ENCODE measurements around the gene SGTA. TPM values are rescaled to one million over a fixed set of nuclear protein-coding genes. Genes with fewer than 3 reads are reported as not detected.

SGTA gene
- total and polyA plus RNA-seq, 9 of the 15 experiments (the other 6 are each of a cell fraction or from before 2014, with no cell fraction given): 1.4 to 110 (median 49.9) TPM

GRCh38 chr19:2711875-2712205 lies 71.2 kb downstream of the SGTA start:
- WGBS (ENCODE audit: insufficient coverage, low coverage, missing lambda C conversion rate): 4% methylated on average over 5 of the region's 5 CpGs
- Histone ChIP-seq H3K9me3 (replicated peaks; ENCODE audit: control insufficient read depth, insufficient read depth, low read depth, low read length) (0 out of 2 replicates have a peak, but pooled peaks cover 4% of the 10 kb centered on the region), H3K9ac (ENCODE audit: insufficient read depth in 1 of 2, low read depth in 2 of 2, low read length in 2 of 2) (no peak overlapping the region), H3K4me3 (no peak overlapping the region), H4K20me1 (replicated peaks; ENCODE audit: control insufficient read depth, insufficient read depth, low read length) (no peaks in the 10 kb centered on the region), H3K9me1 (ENCODE audit: control insufficient read depth, insufficient read depth, low read length) (no peaks in the 10 kb centered on the region), H3K4me1 (replicated peaks in 1 of 2; ENCODE audit: control insufficient read depth in 2 of 2, insufficient read depth in 2 of 2, low read length in 2 of 2) (no peaks in the 10 kb centered on the region; a peak in 2 of 5 replicates), H3K4me2 (ENCODE audit: insufficient read depth, low read length) (no peak overlapping the region), H2AFZ (ENCODE audit: low read depth, low read length) (no peak overlapping the region; the same call in 1 of the 2 replicates), H3K27me3 (ENCODE audit: control insufficient read depth in 2 of 2, insufficient read depth in 2 of 2, low read length in 2 of 2) (peaks cover 4 to 15% of the 10 kb centered on the region in 2 experiments; a peak in 3 of 5 replicates), H3K79me2 (ENCODE audit: control insufficient read depth, insufficient read depth, low read length) (no peaks in the 10 kb centered on the region), H3K27ac (ENCODE audit: extremely low read depth, low read depth, low read length) (no peak overlapping the region), H3K36me3 (ENCODE audit: control insufficient read depth, insufficient read depth, low read length) (no peaks in the 10 kb centered on the region)
- FAIRE-seq: no peak
- ATAC-seq: no peak
- peak; percentile 11; the same call in 1 of the 2 replicates for TF ChIP-seq FOSL1 (tag; conservative IDR thresholded peaks at IDR 0.05)
- TF ChIP-seq ZBTB11 (CRISPR knock-in tag; IDR thresholded peaks at IDR 0.05): 0 out of 6 replicates have a peak, but pooled peaks of 1 of the 3 experiments have one; percentile 24
- no peak for TF ChIP-seq ZNF512 (tag; IDR thresholded peaks at IDR 0.05)
- TF ChIP-seq ZNF24 (IDR thresholded peaks at IDR 0.05): peak; percentile 96
- no peak for TF ChIP-seq ATF1 (CRISPR knock-in tag; IDR thresholded peaks at IDR 0.05)
- peak; percentile 54; the same call in 1 of the 2 replicates for TF ChIP-seq ATF1 (tag; IDR thresholded peaks at IDR 0.05)
- peak in 1 of 2 experiments; percentile 14; a peak in 2 of 4 replicates for TF ChIP-seq NRF1 (conservative IDR thresholded peaks at IDR 0.05 in 1 of 2, IDR thresholded peaks at IDR 0.05 in 1 of 2)
- TF ChIP-seq SMAD1 (IDR thresholded peaks at IDR 0.05; ENCODE audit: low read depth, low read length, partially characterized antibody): no peak
- in situ Hi-C loops (cut with MboI) (no loop called here), intact Hi-C loops (cut with micrococcal nuclease) (no loop called here)
- POLR2A ChIA-PET: no interaction called here
- BruUV-seq (replicated peaks): no TSS peak
- DNase-seq (ENCODE audit: extremely low read depth in 1 of 4, low spot score in 3 of 4): no peak
- CTCF ChIA-PET (ENCODE audit: low intra/inter-chr PET ratio): no interaction called here

Measured in K562 (cell line).